Left ventricle myocardium inferior (tissue), 1 donor: Measurements from ENCODE around the gene DKK1. TPM values are rescaled to one million over a fixed set of nuclear protein-coding genes. Genes with fewer than 3 reads are reported as not detected.

Source experiments
- DNase-seq: peaks from one replicate; pipeline ENCODE4 v3.0.0-alpha.2; 2020
- H3K27ac ChIP-seq: fragments of 200-600 bp; replicated peaks from 2 replicates; pipeline ENCODE4 v1.8.0; 2021
- H3K27me3 ChIP-seq: fragments of 200-600 bp; 2 replicates; pipeline ENCODE4 v1.8.0; 2021; ENCODE audit warnings: low read depth
- H3K36me3 ChIP-seq: fragments of 200-600 bp; 2 replicates; pipeline ENCODE4 v1.8.0; 2021
- H3K4me1 ChIP-seq: fragments of 200-600 bp; 2 replicates; pipeline ENCODE4 v1.8.0; 2021
- H3K4me3 ChIP-seq: fragments of 200-600 bp; 2 replicates; pipeline ENCODE4 v1.8.0; 2021; ENCODE audit warnings: mild to moderate bottlenecking, moderate library complexity
- H3K9me3 ChIP-seq: fragments of 200-600 bp; replicated peaks from 2 replicates; pipeline ENCODE4 v1.8.0; 2021
- intact Hi-C: fragments of 100-400 bp; cut with micrococcal nuclease; formaldehyde crosslinking; loops from one replicate; pipeline ENCODE4 v1.11.0; 2022
- total RNA-seq: library from RNA; stranded (reverse); fragmentation: NEBNext Ultra II Directional; extraction: Animal tissue kit (Norgen Biotek cat#: 25700); gene quantifications from one replicate; pipeline ENCODE4 v1.2.1, GENCODE V29; 2021
- TF ChIP-seq, protein P1 (sequence below): fragments of 200-600 bp; IDR thresholded peaks from 2 replicates; pipeline ENCODE4 v1.8.0; 2021; ENCODE audit warnings: antibody characterized with exemption, mild to moderate bottlenecking, borderline replicate concordance
- donor health status: DM: no; HTN: yes; CAD: no; lungs with severe emphysema.

DKK1 gene
- total RNA-seq, 1 donor from 2014 or later = not detected

DNA sequence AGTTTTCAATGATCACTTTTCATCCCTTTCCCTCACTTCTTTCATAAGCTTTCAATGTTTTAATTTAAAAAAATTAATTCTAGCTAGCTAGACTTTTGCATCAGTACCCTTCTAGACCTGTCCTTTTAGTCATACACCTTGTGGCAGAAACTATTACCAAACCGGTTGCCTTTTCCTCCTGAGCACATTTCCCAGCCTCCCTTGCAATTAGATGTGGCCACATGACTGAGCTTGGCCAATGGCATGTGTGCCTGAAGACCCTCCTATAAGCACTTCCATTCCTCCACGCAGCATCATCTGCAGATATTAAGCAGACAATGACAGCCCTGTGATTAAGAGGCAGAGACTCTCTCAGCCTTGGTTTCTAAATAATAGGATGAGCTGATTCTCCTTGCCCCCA lies 12.3 kb downstream of the DKK1 start:
- Histone ChIP-seq H3K27me3 (peaks cover 3% of the 10 kb centered on the region), H3K27ac (no peak overlapping the region), H3K9me3 (no peaks in the 10 kb centered on the region), H3K36me3 (no peaks in the 10 kb centered on the region), H3K4me3 (no peak overlapping the region), H3K4me1 (no peaks in the 10 kb centered on the region)
- intact Hi-C loops = no loop called here
- TF ChIP-seq, protein P1, sequence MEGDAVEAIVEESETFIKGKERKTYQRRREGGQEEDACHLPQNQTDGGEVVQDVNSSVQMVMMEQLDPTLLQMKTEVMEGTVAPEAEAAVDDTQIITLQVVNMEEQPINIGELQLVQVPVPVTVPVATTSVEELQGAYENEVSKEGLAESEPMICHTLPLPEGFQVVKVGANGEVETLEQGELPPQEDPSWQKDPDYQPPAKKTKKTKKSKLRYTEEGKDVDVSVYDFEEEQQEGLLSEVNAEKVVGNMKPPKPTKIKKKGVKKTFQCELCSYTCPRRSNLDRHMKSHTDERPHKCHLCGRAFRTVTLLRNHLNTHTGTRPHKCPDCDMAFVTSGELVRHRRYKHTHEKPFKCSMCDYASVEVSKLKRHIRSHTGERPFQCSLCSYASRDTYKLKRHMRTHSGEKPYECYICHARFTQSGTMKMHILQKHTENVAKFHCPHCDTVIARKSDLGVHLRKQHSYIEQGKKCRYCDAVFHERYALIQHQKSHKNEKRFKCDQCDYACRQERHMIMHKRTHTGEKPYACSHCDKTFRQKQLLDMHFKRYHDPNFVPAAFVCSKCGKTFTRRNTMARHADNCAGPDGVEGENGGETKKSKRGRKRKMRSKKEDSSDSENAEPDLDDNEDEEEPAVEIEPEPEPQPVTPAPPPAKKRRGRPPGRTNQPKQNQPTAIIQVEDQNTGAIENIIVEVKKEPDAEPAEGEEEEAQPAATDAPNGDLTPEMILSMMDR = no peak
- DNase-seq = no peak

DNA sequence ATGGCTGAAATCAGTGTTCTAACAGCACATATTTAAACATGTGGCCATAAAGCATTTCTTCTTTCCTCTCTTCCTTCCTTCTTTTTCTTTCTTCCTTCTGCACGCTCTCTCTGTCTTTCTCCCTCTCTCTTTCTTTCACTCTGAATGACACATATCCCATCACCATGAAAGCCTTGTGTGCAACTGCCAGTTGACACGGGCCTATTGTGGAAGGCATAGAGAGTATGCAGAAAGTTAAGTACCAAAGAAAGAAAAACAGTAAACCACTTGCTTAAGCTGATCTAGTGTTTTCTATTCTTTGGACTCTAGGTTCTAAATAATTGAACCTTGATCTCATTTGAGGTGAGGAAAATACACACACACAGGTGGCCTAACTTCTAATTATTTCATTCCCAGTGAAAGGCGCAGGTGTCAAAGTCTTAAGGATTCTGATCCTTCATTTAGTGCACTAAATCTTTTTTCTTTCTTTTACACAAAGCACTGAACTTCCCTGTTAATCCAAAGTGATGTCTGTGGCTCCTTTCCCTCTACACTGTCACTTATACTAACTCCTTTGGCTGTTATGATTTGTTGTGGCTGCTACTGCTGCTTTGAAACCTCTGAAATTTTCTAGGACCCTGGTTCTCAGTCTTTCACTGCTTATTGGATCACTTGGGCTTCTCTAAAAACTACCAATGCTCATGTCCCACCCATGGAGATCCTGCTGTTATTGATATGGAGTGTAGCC lies 17.7 kb downstream of the DKK1 start:
- no peak overlapping the region for H3K4me3 ChIP-seq
- intact Hi-C loops = no loop called here
- H3K27ac ChIP-seq = no peak overlapping the region
- no peaks in the 10 kb centered on the region for H3K9me3 ChIP-seq
- TF ChIP-seq, protein P1 = no peak
- H3K36me3 ChIP-seq = no peaks in the 10 kb centered on the region
- no peak for DNase-seq
- H3K27me3 ChIP-seq = peaks cover 3% of the 10 kb centered on the region
- H3K4me1 ChIP-seq = no peaks in the 10 kb centered on the region

DNA sequence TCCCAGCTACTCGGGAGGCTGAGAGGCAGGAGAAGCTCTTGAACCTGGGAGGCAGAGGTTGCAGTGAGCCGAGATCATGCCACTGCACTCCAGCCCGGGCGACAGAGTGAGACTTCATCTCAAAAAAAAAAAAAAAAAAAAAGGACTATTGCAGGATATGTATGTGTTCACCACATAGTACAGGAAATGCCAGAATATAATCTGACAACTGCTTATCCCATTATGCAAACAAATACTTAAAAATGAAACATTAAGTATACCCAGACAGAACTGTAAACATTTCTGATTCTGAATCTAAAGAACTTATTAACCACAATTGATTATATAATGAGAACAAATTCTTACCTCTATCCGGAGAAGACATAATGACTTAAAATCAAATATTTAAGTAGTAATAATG lies 18.7 kb downstream of the DKK1 start:
- TF ChIP-seq, protein P1 = no peak
- intact Hi-C loops = no loop called here
- H3K36me3 ChIP-seq = no peaks in the 10 kb centered on the region
- no peak overlapping the region for H3K27ac ChIP-seq
- DNase-seq = no peak
- H3K27me3 ChIP-seq = peaks cover 4% of the 10 kb centered on the region
- no peaks in the 10 kb centered on the region for H3K4me1 ChIP-seq
- no peaks in the 10 kb centered on the region for H3K9me3 ChIP-seq
- no peak overlapping the region for H3K4me3 ChIP-seq

DNA sequence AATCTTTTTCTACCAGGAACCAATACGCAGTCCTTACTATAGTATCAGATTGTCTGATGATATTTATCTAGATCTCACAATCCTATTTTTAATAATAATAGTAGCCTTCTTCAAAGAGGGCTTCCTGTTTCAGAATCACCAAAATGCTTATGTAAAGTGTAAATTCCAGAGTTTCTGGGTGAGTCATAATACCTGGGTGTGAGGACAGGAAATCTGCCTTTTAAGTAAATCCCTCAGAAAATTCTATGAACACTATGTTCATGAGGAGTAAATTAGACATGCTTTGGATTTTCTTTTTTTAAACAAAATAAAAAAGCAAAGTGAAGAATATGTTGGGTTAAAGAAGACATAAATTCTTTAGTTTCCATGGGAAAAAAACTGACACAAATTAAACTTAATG lies 20.5 kb downstream of the DKK1 start:
- TF ChIP-seq, protein P1 = no peak
- H3K4me1 ChIP-seq = no peaks in the 10 kb centered on the region
- no peaks in the 10 kb centered on the region for H3K9me3 ChIP-seq
- no peak overlapping the region for H3K4me3 ChIP-seq
- H3K27ac ChIP-seq = no peak overlapping the region
- peaks cover 4% of the 10 kb centered on the region for H3K27me3 ChIP-seq
- DNase-seq = no peak
- intact Hi-C loops = no loop called here
- no peaks in the 10 kb centered on the region for H3K36me3 ChIP-seq

DNA sequence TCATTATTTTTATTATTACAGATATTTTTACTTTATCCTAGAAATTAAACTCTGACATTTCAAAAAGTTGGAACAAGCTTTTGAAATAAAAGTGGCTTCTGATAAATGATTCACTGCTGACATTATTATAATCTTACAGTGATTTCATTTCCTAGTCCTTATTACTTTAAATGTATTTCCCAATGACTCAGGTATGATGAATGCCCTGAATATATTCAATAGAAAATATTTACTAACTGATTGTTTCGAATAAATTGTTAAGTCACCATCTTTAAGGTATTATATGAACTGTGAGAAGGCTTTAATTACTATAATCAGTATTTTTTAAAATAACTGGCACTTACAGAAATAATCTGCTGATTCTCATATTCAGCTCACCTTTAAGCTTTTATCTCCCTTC lies 21.6 kb downstream of the DKK1 start:
- Histone ChIP-seq H3K36me3 (no peaks in the 10 kb centered on the region), H3K27ac (no peak overlapping the region), H3K9me3 (no peaks in the 10 kb centered on the region), H3K27me3 (peaks cover 4% of the 10 kb centered on the region), H3K4me3 (no peak overlapping the region), H3K4me1 (no peaks in the 10 kb centered on the region)
- intact Hi-C loops = no loop called here
- TF ChIP-seq, protein P1 = no peak
- no peak for DNase-seq
